SK-N-SH (cell line): ENCODE measurements around the gene TLX3. TPM values are rescaled to one million over a fixed set of nuclear protein-coding genes. Genes with fewer than 3 reads are reported as not detected.

Experiments used
- CTCF ChIA-PET: fragments of 300-600, 350-600 bp; formaldehyde crosslinking; extraction: SDS; loops from one replicate; lab custom pipeline; 2021; lab: Yijun Ruan, JAX
- POLR2A ChIA-PET: fragments of 350-600 bp; sonication (Branson Sonifier 250); formaldehyde crosslinking; extraction: SDS; loops from one replicate; lab custom pipeline; 2020; ENCODE audit warnings: antibody characterized with exemption, inconsistent platforms; lab: Yijun Ruan, JAX
- DNase-seq: peaks from one replicate; pipeline ENCODE4 v3.0.0; 2012
- H2AFZ ChIP-seq: fragments of 200-600 bp; sonication (generic); 2 replicates; pipeline ENCODE4 v1.8.1; 2016; ENCODE audit warnings: antibody characterized with exemption, mild to moderate bottlenecking, low read depth
- H3F3A ChIP-seq: fragments of 200-600 bp; sonication (generic); replicated peaks from 2 replicates; pipeline ENCODE3; 2016; ENCODE audit warnings: antibody characterized with exemption, mild to moderate bottlenecking; ENCODE audit not compliant: insufficient read depth
- H3K27ac ChIP-seq, 2 experiments: fragments of 200-500 bp in 1 of 2; fragments of 200-600 bp in 1 of 2; sonication (Bioruptor generic) in 1 of 2; sonication (generic), shearing (Covaris generic) in 1 of 2; 2 replicates each; pipeline versions ENCODE4 v1.5.1 to v1.6.1; 2014 to 2016; ENCODE audit warnings: low read depth in 2 of 2, inconsistent platforms in 1 of 2, low read length in 1 of 2, mild to moderate bottlenecking in 1 of 2, mixed read lengths in 1 of 2
- H3K27me3 ChIP-seq: fragments of 200-600 bp; sonication (generic), shearing (Covaris generic); 2 replicates; pipeline ENCODE4 v1.6.1; 2016; ENCODE audit warnings: mixed run types; ENCODE audit not compliant: insufficient read depth
- H3K36me3 ChIP-seq, 2 experiments: fragments of 200-500 bp in 1 of 2; fragments of 200-600 bp in 1 of 2; sonication (Bioruptor generic) in 1 of 2; sonication (generic) in 1 of 2; replicated peaks in 1 of 2; 2 replicates each; pipeline versions ENCODE3 to v1.5.1; 2014 to 2016; ENCODE audit warnings: low read length in 1 of 2, mild to moderate bottlenecking in 1 of 2; ENCODE audit not compliant: insufficient read depth in 2 of 2, control insufficient read depth in 1 of 2
- H3K4me1 ChIP-seq, 2 experiments: fragments of 200-500 bp in 1 of 2; fragments of 200-600 bp in 1 of 2; sonication (Bioruptor generic) in 1 of 2; sonication (generic), shearing (Covaris generic) in 1 of 2; 2 replicates each; pipeline versions ENCODE4 v1.5.1 to v1.6.1; 2014 to 2016; ENCODE audit warnings: low read depth in 1 of 2, low read length in 1 of 2, mixed run types in 1 of 2; ENCODE audit not compliant: insufficient read depth in 2 of 2, control insufficient read depth in 1 of 2
- H3K4me2 ChIP-seq: fragments of 200-600 bp; sonication (generic), shearing (Covaris generic); 2 replicates; pipeline ENCODE4 v1.6.1; 2017; ENCODE audit warnings: mixed run types
- H3K4me3 ChIP-seq, 2 experiments: fragments of 200-500 bp in 1 of 2; fragments of 200-600 bp in 1 of 2; sonication (Bioruptor generic) in 1 of 2; sonication (generic), shearing (Covaris generic) in 1 of 2; 2 replicates each; pipeline versions ENCODE4 v1.5.1 to v1.8.1; 2014 to 2016; ENCODE audit warnings: low read depth in 2 of 2, inconsistent platforms in 1 of 2, low read length in 1 of 2, mild to moderate bottlenecking in 1 of 2, mixed read lengths in 1 of 2, moderate library complexity in 1 of 2
- H3K79me2 ChIP-seq: fragments of 200-600 bp; sonication (generic); 2 replicates; pipeline ENCODE4 v1.8.1; 2017; ENCODE audit warnings: mild to moderate bottlenecking; ENCODE audit not compliant: insufficient read depth
- H3K9ac ChIP-seq: fragments of 200-600 bp; sonication (generic); 2 replicates; pipeline ENCODE4 v1.6.1; 2017; ENCODE audit warnings: mixed run types
- H3K9me2 ChIP-seq: fragments of 200-600 bp; sonication (generic); 2 replicates; pipeline ENCODE4 v1.6.1; 2017; ENCODE audit warnings: mixed run types
- H3K9me3 ChIP-seq: fragments of 200-600 bp; sonication (generic); 2 replicates; pipeline ENCODE4 v1.6.1; 2017; ENCODE audit warnings: mixed run types, mild to moderate bottlenecking, moderate library complexity
- H4K20me1 ChIP-seq: fragments of 200-600 bp; sonication (generic); 2 replicates; pipeline ENCODE4 v1.6.1; 2017; ENCODE audit warnings: mild to moderate bottlenecking, mixed run types; ENCODE audit not compliant: insufficient read depth
- CHD2 ChIP-seq: fragments of 150-350 bp; IDR thresholded peaks from 2 replicates; pipeline ENCODE4 v1.6.1; 2018; ENCODE audit warnings: low read length; ENCODE audit not compliant: partially characterized antibody
- CTCF ChIP-seq: fragments of 200-600 bp; sonication (generic); IDR thresholded peaks from 2 replicates; pipeline ENCODE4 v1.6.1; 2017; ENCODE audit warnings: antibody characterized with exemption, mild to moderate bottlenecking, moderate library complexity
- EP300 ChIP-seq, 2 experiments: IDR thresholded peaks; 2 replicates each; pipeline versions ENCODE4 v1.4.0 to v1.6.1; 2012; ENCODE audit warnings: borderline replicate concordance in 1 of 2, low read depth in 1 of 2, low read length in 1 of 2
- EZH2phosphoT487 ChIP-seq: fragments of 200-600 bp; sonication (generic); IDR thresholded peaks from 2 replicates; pipeline ENCODE4 v1.6.1; 2017; ENCODE audit warnings: low read depth, mixed run types, mild to moderate bottlenecking, antibody characterized with exemption, moderate library complexity, borderline replicate concordance
- FOSL2 ChIP-seq: IDR thresholded peaks from 2 replicates; pipeline ENCODE4 v1.4.0; 2012; ENCODE audit warnings: low read depth, mild to moderate bottlenecking, moderate library complexity, borderline replicate concordance
- FOXJ3 ChIP-seq: sonication (generic); formaldehyde crosslinking; IDR thresholded peaks from 2 replicates; pipeline ENCODE4 v1.5.1; 2020; ENCODE audit warnings: mild to moderate bottlenecking, missing genetic modification reagents
- FOXM1 ChIP-seq: IDR thresholded peaks from 2 replicates; pipeline ENCODE4 v1.4.0; 2012; ENCODE audit warnings: low read depth, mild to moderate bottlenecking
- GABPA ChIP-seq: IDR thresholded peaks from 2 replicates; pipeline ENCODE4 v1.4.0; 2012; ENCODE audit warnings: low read depth, mild to moderate bottlenecking
- IRF3 ChIP-seq: fragments of 150-350 bp; IDR thresholded peaks from 2 replicates; pipeline ENCODE4 v1.6.1; 2016; ENCODE audit warnings: mild to moderate bottlenecking, low read depth, low read length
- NRF1 ChIP-seq: IDR thresholded peaks from 2 replicates; pipeline ENCODE4 v1.6.1; 2012; ENCODE audit warnings: low read depth, mild to moderate bottlenecking, low read length
- PBX3 ChIP-seq: IDR thresholded peaks from 2 replicates; pipeline ENCODE4; 2012
- RCOR1 ChIP-seq: fragments of 150-350 bp; IDR thresholded peaks from 2 replicates; pipeline ENCODE4 v1.6.1; 2017; ENCODE audit warnings: antibody characterized with exemption, low read length
- RFX5 ChIP-seq: IDR thresholded peaks from 2 replicates; pipeline ENCODE4 v1.6.1; 2012; ENCODE audit warnings: mild to moderate bottlenecking, improper control_type of control experiment, low read length
- RXRA ChIP-seq: IDR thresholded peaks from 2 replicates; pipeline ENCODE4 v1.4.0; 2012; ENCODE audit warnings: low read depth, mild to moderate bottlenecking, borderline replicate concordance
- SMC3 ChIP-seq: IDR thresholded peaks from 2 replicates; pipeline ENCODE4 v1.6.1; 2012; ENCODE audit warnings: low read depth, low read length, improper control_type of control experiment
- TAF1 ChIP-seq: IDR thresholded peaks from 2 replicates; pipeline ENCODE4 v1.6.1; 2012; ENCODE audit warnings: low read depth, mild to moderate bottlenecking, low read length, moderate library complexity, borderline replicate concordance
- TCF12 ChIP-seq: IDR thresholded peaks from 2 replicates; pipeline ENCODE4 v1.4.0; 2012
- ZBTB33 ChIP-seq: IDR thresholded peaks from 2 replicates; pipeline ENCODE4 v1.4.0; 2012; ENCODE audit warnings: low read depth, borderline replicate concordance
- polyA plus RNA-seq, 3 experiments: library from polyadenylated mRNA; depleted of rRNA; stranded (reverse); fragments of >200 nt; gene quantifications; 2 replicates each; pipeline ENCODE4 v1.2.3, GENCODE V29; 2012
- TF ChIP-seq, protein P1 (sequence below): IDR thresholded peaks from 2 replicates; pipeline ENCODE4 v1.6.1; 2012; ENCODE audit warnings: mild to moderate bottlenecking, low read depth, low read length, moderate library complexity

TLX3 gene
- polyA plus RNA-seq, 1 of the 3 experiments (the other 2 are of a cell fraction) = 4.7 TPM

GRCh38 chr5:171263181-171263580, 45.9 kb upstream of the TLX3 start:
- no peaks in the 10 kb centered on the region for H3K9me2 ChIP-seq
- H3K4me3 ChIP-seq = no peak overlapping the region
- no peaks in the 10 kb centered on the region for H3K36me3 ChIP-seq
- no peaks in the 10 kb centered on the region for H4K20me1 ChIP-seq
- DNase-seq = no peak
- TF ChIP-seq RCOR1 = no peak
- TF ChIP-seq GABPA = no peak
- no peak for TF ChIP-seq FOXJ3 (CRISPR knock-in tag)
- no peak for TF ChIP-seq RFX5
- TF ChIP-seq EP300 (IDR thresholded peaks at IDR 0.05; ENCODE audit: borderline replicate concordance in 1 of 2, low read depth in 1 of 2, low read length in 1 of 2) = no peak
- TF ChIP-seq, protein P1, sequence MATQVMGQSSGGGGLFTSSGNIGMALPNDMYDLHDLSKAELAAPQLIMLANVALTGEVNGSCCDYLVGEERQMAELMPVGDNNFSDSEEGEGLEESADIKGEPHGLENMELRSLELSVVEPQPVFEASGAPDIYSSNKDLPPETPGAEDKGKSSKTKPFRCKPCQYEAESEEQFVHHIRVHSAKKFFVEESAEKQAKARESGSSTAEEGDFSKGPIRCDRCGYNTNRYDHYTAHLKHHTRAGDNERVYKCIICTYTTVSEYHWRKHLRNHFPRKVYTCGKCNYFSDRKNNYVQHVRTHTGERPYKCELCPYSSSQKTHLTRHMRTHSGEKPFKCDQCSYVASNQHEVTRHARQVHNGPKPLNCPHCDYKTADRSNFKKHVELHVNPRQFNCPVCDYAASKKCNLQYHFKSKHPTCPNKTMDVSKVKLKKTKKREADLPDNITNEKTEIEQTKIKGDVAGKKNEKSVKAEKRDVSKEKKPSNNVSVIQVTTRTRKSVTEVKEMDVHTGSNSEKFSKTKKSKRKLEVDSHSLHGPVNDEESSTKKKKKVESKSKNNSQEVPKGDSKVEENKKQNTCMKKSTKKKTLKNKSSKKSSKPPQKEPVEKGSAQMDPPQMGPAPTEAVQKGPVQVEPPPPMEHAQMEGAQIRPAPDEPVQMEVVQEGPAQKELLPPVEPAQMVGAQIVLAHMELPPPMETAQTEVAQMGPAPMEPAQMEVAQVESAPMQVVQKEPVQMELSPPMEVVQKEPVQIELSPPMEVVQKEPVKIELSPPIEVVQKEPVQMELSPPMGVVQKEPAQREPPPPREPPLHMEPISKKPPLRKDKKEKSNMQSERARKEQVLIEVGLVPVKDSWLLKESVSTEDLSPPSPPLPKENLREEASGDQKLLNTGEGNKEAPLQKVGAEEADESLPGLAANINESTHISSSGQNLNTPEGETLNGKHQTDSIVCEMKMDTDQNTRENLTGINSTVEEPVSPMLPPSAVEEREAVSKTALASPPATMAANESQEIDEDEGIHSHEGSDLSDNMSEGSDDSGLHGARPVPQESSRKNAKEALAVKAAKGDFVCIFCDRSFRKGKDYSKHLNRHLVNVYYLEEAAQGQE = no peak
- no peak for TF ChIP-seq EZH2phosphoT487
- TF ChIP-seq SMC3 = no peak
- no peak for TF ChIP-seq CTCF
- no peak for TF ChIP-seq TAF1
- no peak for TF ChIP-seq IRF3
- TF ChIP-seq RXRA = no peak
- no peak for TF ChIP-seq NRF1
- no peak for TF ChIP-seq FOSL2
- TF ChIP-seq PBX3 = no peak
- TF ChIP-seq FOXM1 = no peak
- no peak for TF ChIP-seq TCF12
- no peak for TF ChIP-seq ZBTB33
- no peak for TF ChIP-seq CHD2
- ChIA-PET POLR2A (no interaction called here), CTCF (interaction anchor here (0.7 to 2.8 kb wide), 3 partner anchors 9 to 37 kb away, joined by 3 to 13 read pairs (median 3); no protein-coding TSS in a partner anchor)
- no peak overlapping the region for H3K9ac ChIP-seq
- no peak overlapping the region for H3K4me2 ChIP-seq
- H2AFZ ChIP-seq = no peak overlapping the region
- no peaks in the 10 kb centered on the region for H3K79me2 ChIP-seq
- H3K4me1 ChIP-seq = no peaks in the 10 kb centered on the region
- no peak overlapping the region for H3K27ac ChIP-seq
- no peaks in the 10 kb centered on the region for H3K27me3 ChIP-seq
- no peaks in the 10 kb centered on the region for H3K9me3 ChIP-seq
- no peaks in the 10 kb centered on the region for H3F3A ChIP-seq
